HG03575 (cell line): ENCODE data around the gene KRT3.

Experiments used
- ATAC-seq: cut with Tn5 transposase; IDR thresholded peaks from one replicate; pipeline ENCODE4 v1.9.1; 2021; ENCODE audit not compliant: unreplicated experiment, insufficient number of reproducible peaks, low FRiP score; ENCODE audit errors: extremely low read depth

KRT3 gene

GRCh38 chr12:52815676-52816588 lies 20.0 kb upstream of the KRT3 start:
- no peak for ATAC-seq

- ATAC-seq = no peak
Observed at GRCh38 chr12:52815161-52815560, 19.2 kb upstream of the KRT3 start.

GRCh38 chr12:52814710-52815155 lies 18.8 kb upstream of the KRT3 start:
- ATAC-seq = no peak

GRCh38 chr12:52813885-52814709 lies 18.2 kb upstream of the KRT3 start, which contains the start of gene KRT4:
TSS of gene KRT4 (minus strand) at chr12:52814116. CDS start at chr12:52814058, 58 bp downstream.
- ATAC-seq = no peak

- ATAC-seq = no peak
Observed at GRCh38 chr12:52813203-52813819, 17.4 kb upstream of the KRT3 start.

- ATAC-seq = no peak
Observed at GRCh38 chr12:52812749-52813148, 16.8 kb upstream of the KRT3 start.

GRCh38 chr12:52812073-52812400 lies 16.1 kb upstream of the KRT3 start:
- no peak for ATAC-seq

GRCh38 chr12:52811191-52812072 lies 15.5 kb upstream of the KRT3 start:
- ATAC-seq = no peak

- ATAC-seq = no peak
Observed at GRCh38 chr12:52810554-52810953, 14.6 kb upstream of the KRT3 start.

GRCh38 chr12:52809166-52809565 lies 13.2 kb upstream of the KRT3 start:
- no peak for ATAC-seq

GRCh38 chr12:52808573-52809160 lies 12.8 kb upstream of the KRT3 start:
- ATAC-seq = no peak

- ATAC-seq = no peak
Observed at GRCh38 chr12:52807544-52808470, 11.9 kb upstream of the KRT3 start.

GRCh38 chr12:52806821-52807543 lies 11.1 kb upstream of the KRT3 start:
- ATAC-seq = no peak

- ATAC-seq = no peak
Observed at GRCh38 chr12:52806169-52806811, 10.4 kb upstream of the KRT3 start.

- ATAC-seq = no peak
Observed at GRCh38 chr12:52805739-52806138, 9.8 kb upstream of the KRT3 start.

GRCh38 chr12:52805000-52805399 lies 9.1 kb upstream of the KRT3 start:
- no peak for ATAC-seq
